RWPE2 (cell line): ENCODE measurements around the gene ITGB6.

Source experiments
- ATAC-seq: fragments of 200-7000 bp; cut with Tn5 transposase; 3 replicates; pipeline ENCODE4 v1.9.1; 2021; ENCODE audit warnings: low read depth
- DNase-seq: peaks from one replicate; pipeline ENCODE4 v3.0.0-alpha.2; 2020; ENCODE audit warnings: low spot score
- H3K27ac ChIP-seq: fragments of 450-650 bp; 2 replicates; pipeline ENCODE4 v1.5.1; 2017; ENCODE audit warnings: mild to moderate bottlenecking; ENCODE audit not compliant: poor library complexity, severe bottlenecking
- H3K27me3 ChIP-seq: fragments of 250-450 bp; sonication (Bioruptor Pico); 2 replicates; pipeline ENCODE4 v1.5.1; 2021; ENCODE audit warnings: mild to moderate bottlenecking, moderate library complexity; ENCODE audit not compliant: insufficient read depth, poor library complexity, severe bottlenecking
- H3K36me3 ChIP-seq: fragments of 250-450 bp; sonication (Bioruptor Pico); 2 replicates; pipeline ENCODE4 v1.5.1; 2020; ENCODE audit warnings: low read depth, mild to moderate bottlenecking, moderate library complexity
- H3K4me1 ChIP-seq: fragments of 250-450 bp; sonication (Bioruptor Pico); 2 replicates; pipeline ENCODE4 v1.5.1; 2021; ENCODE audit warnings: mild to moderate bottlenecking, moderate library complexity; ENCODE audit not compliant: insufficient read depth, poor library complexity, severe bottlenecking
- H3K4me3 ChIP-seq: fragments of 250-450 bp; sonication (Bioruptor Pico); 2 replicates; pipeline ENCODE4 v1.5.1; 2021; ENCODE audit warnings: mild to moderate bottlenecking, moderate library complexity; ENCODE audit not compliant: severe bottlenecking
- H3K9me3 ChIP-seq: fragments of 250-450 bp; sonication (Bioruptor Pico); 2 replicates; pipeline ENCODE4 v1.5.1; 2021; ENCODE audit warnings: mild to moderate bottlenecking, moderate library complexity; ENCODE audit not compliant: severe bottlenecking
- CTCF ChIP-seq: fragments of 450-650 bp; IDR thresholded peaks from one replicate; pipeline ENCODE4 v1.5.1; 2017; ENCODE audit warnings: mild to moderate bottlenecking, moderate library complexity; ENCODE audit not compliant: poor library complexity, severe bottlenecking

Gene ITGB6

GRCh38 chr2:160109243-160109642, 90.8 kb downstream of the ITGB6 start:
- no peaks in the 10 kb centered on the region for H3K27me3 ChIP-seq
- peaks cover 97% of the 10 kb centered on the region for H3K36me3 ChIP-seq
- H3K27ac ChIP-seq: peak overlapping the region; percentile 28
- ATAC-seq (0 out of 3 replicates have a peak, but pooled peaks have one; percentile 12), DNase-seq (no peak)
- H3K4me1 ChIP-seq: peaks cover 2% of the 10 kb centered on the region
- no peaks in the 10 kb centered on the region for H3K9me3 ChIP-seq
- H3K4me3 ChIP-seq: no peak overlapping the region
- no peak for TF ChIP-seq CTCF

GRCh38 chr2:160108646-160109045, 91.4 kb downstream of the ITGB6 start:
- ATAC-seq (no peak), DNase-seq (no peak)
- Histone ChIP-seq H3K4me3 (no peak overlapping the region), H3K27me3 (no peaks in the 10 kb centered on the region), H3K27ac (peak overlapping the region; percentile 28), H3K36me3 (peaks cover 97% of the 10 kb centered on the region), H3K9me3 (no peaks in the 10 kb centered on the region), H3K4me1 (peaks cover 2% of the 10 kb centered on the region)
- no peak for TF ChIP-seq CTCF

GRCh38 chr2:160105366-160105765, 94.7 kb downstream of the ITGB6 start:
- Histone ChIP-seq H3K4me1 (peaks cover 2% of the 10 kb centered on the region), H3K36me3 (peaks cover 97% of the 10 kb centered on the region), H3K27me3 (no peaks in the 10 kb centered on the region), H3K27ac (no peak overlapping the region), H3K4me3 (no peak overlapping the region), H3K9me3 (no peaks in the 10 kb centered on the region)
- no peak for TF ChIP-seq CTCF
- no peak for DNase-seq
- no peak for ATAC-seq

- Histone ChIP-seq H3K27me3 (no peaks in the 10 kb centered on the region), H3K27ac (no peak overlapping the region), H3K4me3 (no peak overlapping the region), H3K4me1 (peaks cover 2% of the 10 kb centered on the region), H3K36me3 (peaks cover 96% of the 10 kb centered on the region), H3K9me3 (no peaks in the 10 kb centered on the region)
- ATAC-seq (no peak), DNase-seq (no peak)
- no peak for TF ChIP-seq CTCF
Measured at GRCh38 chr2:160104115-160104514, 96.0 kb downstream of the ITGB6 start.

GRCh38 chr2:160097326-160097725, 102.7 kb downstream of the ITGB6 start:
- no peak for TF ChIP-seq CTCF
- Histone ChIP-seq H3K36me3 (peaks cover 29% of the 10 kb centered on the region), H3K27ac (peak overlapping the region; percentile 4), H3K4me1 (no peaks in the 10 kb centered on the region), H3K27me3 (no peaks in the 10 kb centered on the region), H3K4me3 (no peak overlapping the region), H3K9me3 (no peaks in the 10 kb centered on the region)
- DNase-seq: no peak
- no peak for ATAC-seq
